ENCODE data around the gene CLDND1. TPM values are rescaled to one million over a fixed set of nuclear protein-coding genes. Genes with fewer than 3 reads are reported as not detected.

CLDND1 gene
- total RNA-seq, 1 donor from 2014 or later, result 90.9 TPM

- Histone ChIP-seq H3K9me3 (no peaks in the 10 kb centered on the region), H3K4me3 (no peak overlapping the region), H3K4me1 (no peaks in the 10 kb centered on the region), H3K27me3 (peaks cover 4% of the 10 kb centered on the region), H3K27ac (no peak overlapping the region), H3K36me3 (no peaks in the 10 kb centered on the region)
- intact Hi-C loops (cut with DNase I), result no loop called here
- no peak for ATAC-seq
- no peak for DNase-seq
- TF ChIP-seq, protein P1, sequence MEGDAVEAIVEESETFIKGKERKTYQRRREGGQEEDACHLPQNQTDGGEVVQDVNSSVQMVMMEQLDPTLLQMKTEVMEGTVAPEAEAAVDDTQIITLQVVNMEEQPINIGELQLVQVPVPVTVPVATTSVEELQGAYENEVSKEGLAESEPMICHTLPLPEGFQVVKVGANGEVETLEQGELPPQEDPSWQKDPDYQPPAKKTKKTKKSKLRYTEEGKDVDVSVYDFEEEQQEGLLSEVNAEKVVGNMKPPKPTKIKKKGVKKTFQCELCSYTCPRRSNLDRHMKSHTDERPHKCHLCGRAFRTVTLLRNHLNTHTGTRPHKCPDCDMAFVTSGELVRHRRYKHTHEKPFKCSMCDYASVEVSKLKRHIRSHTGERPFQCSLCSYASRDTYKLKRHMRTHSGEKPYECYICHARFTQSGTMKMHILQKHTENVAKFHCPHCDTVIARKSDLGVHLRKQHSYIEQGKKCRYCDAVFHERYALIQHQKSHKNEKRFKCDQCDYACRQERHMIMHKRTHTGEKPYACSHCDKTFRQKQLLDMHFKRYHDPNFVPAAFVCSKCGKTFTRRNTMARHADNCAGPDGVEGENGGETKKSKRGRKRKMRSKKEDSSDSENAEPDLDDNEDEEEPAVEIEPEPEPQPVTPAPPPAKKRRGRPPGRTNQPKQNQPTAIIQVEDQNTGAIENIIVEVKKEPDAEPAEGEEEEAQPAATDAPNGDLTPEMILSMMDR (IDR thresholded peaks at IDR 0.05), result no peak
Observed at GRCh38 chr3:98558100-98558827, 35.6 kb upstream of the CLDND1 start.

- ATAC-seq (no peak), DNase-seq (no peak)
- Histone ChIP-seq H3K27me3 (peaks cover 4% of the 10 kb centered on the region), H3K4me1 (no peaks in the 10 kb centered on the region), H3K9me3 (no peaks in the 10 kb centered on the region), H3K36me3 (no peaks in the 10 kb centered on the region), H3K4me3 (no peak overlapping the region), H3K27ac (no peak overlapping the region)
- TF ChIP-seq, protein P1 (IDR thresholded peaks at IDR 0.05), result no peak
- intact Hi-C loops (cut with DNase I), result no loop called here
Observed at GRCh38 chr3:98557324-98558010, 34.8 kb upstream of the CLDND1 start.

- no peaks in the 10 kb centered on the region for H3K4me1 ChIP-seq
- intact Hi-C loops (cut with DNase I), result no loop called here
- H3K4me3 ChIP-seq, result no peak overlapping the region
- DNase-seq (no peak), ATAC-seq (no peak)
- TF ChIP-seq, protein P1 (IDR thresholded peaks at IDR 0.05), result no peak
- H3K9me3 ChIP-seq, result no peaks in the 10 kb centered on the region
- H3K36me3 ChIP-seq, result no peaks in the 10 kb centered on the region
- H3K27me3 ChIP-seq, result peaks cover 4% of the 10 kb centered on the region
- H3K27ac ChIP-seq, result no peak overlapping the region
Observed at GRCh38 chr3:98556164-98557130, 33.7 kb upstream of the CLDND1 start.

DNA sequence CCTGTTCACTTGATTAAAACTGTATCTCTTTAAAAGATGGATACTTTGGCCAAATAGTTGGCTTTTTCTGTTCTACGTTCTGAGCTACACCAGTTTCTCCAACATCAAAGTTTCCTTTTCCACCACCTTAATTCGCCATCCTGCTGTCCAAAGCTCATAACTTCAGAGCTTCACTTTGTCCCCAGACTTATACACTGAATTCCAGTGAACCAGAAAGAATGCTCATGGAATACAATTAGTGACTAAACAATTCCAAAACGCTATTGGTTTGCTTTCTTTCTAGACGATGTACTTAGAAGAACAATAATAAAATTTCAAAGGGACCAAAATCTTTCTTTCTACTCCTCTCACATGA lies 32.3 kb upstream of the CLDND1 start:
- intact Hi-C loops (cut with DNase I), result no loop called here
- no peaks in the 10 kb centered on the region for H3K9me3 ChIP-seq
- DNase-seq, result no peak
- no peak for ATAC-seq
- TF ChIP-seq, protein P1 (IDR thresholded peaks at IDR 0.05), result no peak
- H3K36me3 ChIP-seq, result no peaks in the 10 kb centered on the region
- peaks cover 4% of the 10 kb centered on the region for H3K27me3 ChIP-seq
- no peak overlapping the region for H3K27ac ChIP-seq
- no peak overlapping the region for H3K4me3 ChIP-seq
- no peaks in the 10 kb centered on the region for H3K4me1 ChIP-seq

DNA sequence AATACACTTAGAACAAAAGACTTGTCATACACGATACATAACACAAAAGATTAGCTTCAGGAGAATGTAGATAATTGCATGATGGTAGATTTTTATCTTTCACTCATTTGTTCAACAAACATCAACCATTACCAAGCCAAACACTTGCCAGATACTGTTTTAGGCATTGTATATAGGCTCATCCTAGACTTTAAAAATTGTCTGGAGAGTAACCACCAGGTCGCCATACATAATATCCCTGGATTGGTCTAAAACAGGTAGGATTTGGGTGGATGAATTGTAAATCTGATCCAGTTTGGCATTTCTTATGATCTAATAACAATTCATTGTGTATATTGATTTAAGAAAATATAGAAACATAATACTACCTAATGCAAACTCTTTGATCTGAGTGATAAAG lies 31.9 kb upstream of the CLDND1 start:
- no peaks in the 10 kb centered on the region for H3K9me3 ChIP-seq
- H3K27me3 ChIP-seq, result peaks cover 4% of the 10 kb centered on the region
- H3K36me3 ChIP-seq, result no peaks in the 10 kb centered on the region
- TF ChIP-seq, protein P1 (IDR thresholded peaks at IDR 0.05), result no peak
- H3K4me3 ChIP-seq, result no peak overlapping the region
- intact Hi-C loops (cut with DNase I), result no loop called here
- ATAC-seq (no peak), DNase-seq (no peak)
- no peak overlapping the region for H3K27ac ChIP-seq
- H3K4me1 ChIP-seq, result no peaks in the 10 kb centered on the region
